Bronchial epithelial cell (primary cell): ENCODE measurements around the gene EFEMP1. TPM values are rescaled to one million over a fixed set of nuclear protein-coding genes. Genes with fewer than 3 reads are reported as not detected.

Source experiments
- DNase-seq: peaks from one replicate; pipeline ENCODE4 v3.0.0-alpha.2; 2010; ENCODE audit warnings: low read depth
- FAIRE-seq: peaks from 2 replicates; lab custom pipeline; 2011; peaks lifted over from hg19 to GRCh38; lab: Jason Lieb, UNC
- H3K27me3 ChIP-seq: 2 replicates; pipeline ENCODE4 v1.5.1; 2011; ENCODE audit warnings: low read length; ENCODE audit not compliant: control insufficient read depth, insufficient read depth
- H3K36me3 ChIP-seq: 2 replicates; pipeline ENCODE4 v1.5.1; 2011; ENCODE audit warnings: low read length; ENCODE audit not compliant: control insufficient read depth, insufficient read depth
- H3K4me3 ChIP-seq: 2 replicates; pipeline ENCODE4 v1.5.1; 2011; ENCODE audit warnings: mild to moderate bottlenecking, low read depth, low read length, control low read depth
- CTCF ChIP-seq: IDR thresholded peaks from 2 replicates; pipeline ENCODE4 v1.5.1; 2011; ENCODE audit warnings: mild to moderate bottlenecking, moderate library complexity, low read length, control low read depth, inconsistent platforms; ENCODE audit not compliant: insufficient read depth, severe bottlenecking
- total RNA-seq: library from RNA; depleted of rRNA; stranded (reverse); fragments of >200 nt; gene quantifications from 2 replicates; pipeline ENCODE4 v1.2.1, GENCODE V29; 2014

EFEMP1 gene
- total RNA-seq, 1 donor from 2014 or later = 113 TPM

GRCh38 chr2:55919574-55919973, 4.0 kb downstream of the EFEMP1 start:
- DNase-seq (no peak), FAIRE-seq (no peak)
- H3K4me3 ChIP-seq = no peak overlapping the region
- no peaks in the 10 kb centered on the region for H3K27me3 ChIP-seq
- no peak for TF ChIP-seq CTCF
- H3K36me3 ChIP-seq = peaks cover 8% of the 10 kb centered on the region

DNA sequence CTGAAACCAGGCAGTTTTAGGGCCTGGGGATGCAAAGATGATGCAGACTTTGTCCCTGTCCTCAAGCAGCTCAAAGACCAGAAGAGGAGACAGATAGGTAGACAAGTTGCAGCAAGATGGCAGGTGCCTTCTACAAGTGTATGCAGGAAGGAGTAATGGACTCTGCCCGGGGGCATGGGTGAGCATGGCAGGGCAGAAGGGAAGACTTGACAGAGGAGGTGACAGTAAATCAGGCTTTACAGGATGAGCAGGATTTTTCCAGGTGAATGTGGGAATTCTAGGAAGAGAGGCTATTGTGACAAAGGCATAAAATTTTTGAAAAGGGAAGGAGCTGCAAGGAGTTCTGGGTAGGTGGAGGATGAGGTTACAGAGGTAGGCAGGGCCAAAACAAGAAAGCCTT, 4.7 kb downstream of the EFEMP1 start:
- H3K36me3 ChIP-seq = peaks cover 8% of the 10 kb centered on the region

GRCh38 chr2:55917713-55918390, 5.7 kb downstream of the EFEMP1 start:
- H3K4me3 ChIP-seq = no peak overlapping the region
- peaks cover 8% of the 10 kb centered on the region for H3K36me3 ChIP-seq
- DNase-seq (no peak), FAIRE-seq (no peak)
- H3K27me3 ChIP-seq = no peaks in the 10 kb centered on the region
- TF ChIP-seq CTCF = no peak

More for the DNA sequence above, 4.7 kb downstream of the EFEMP1 start:
- FAIRE-seq = no peak
- no peak for DNase-seq
- Histone ChIP-seq H3K4me3 (no peak overlapping the region), H3K27me3 (no peaks in the 10 kb centered on the region)
- TF ChIP-seq CTCF = no peak

- Histone ChIP-seq H3K36me3 (peaks cover 8% of the 10 kb centered on the region), H3K27me3 (no peaks in the 10 kb centered on the region), H3K4me3 (no peak overlapping the region)
- no peak for TF ChIP-seq CTCF
- DNase-seq = no peak
- FAIRE-seq = no peak
These were observed 6.5 kb downstream of the EFEMP1 start for GRCh38 chr2:55917117-55917516.

DNA sequence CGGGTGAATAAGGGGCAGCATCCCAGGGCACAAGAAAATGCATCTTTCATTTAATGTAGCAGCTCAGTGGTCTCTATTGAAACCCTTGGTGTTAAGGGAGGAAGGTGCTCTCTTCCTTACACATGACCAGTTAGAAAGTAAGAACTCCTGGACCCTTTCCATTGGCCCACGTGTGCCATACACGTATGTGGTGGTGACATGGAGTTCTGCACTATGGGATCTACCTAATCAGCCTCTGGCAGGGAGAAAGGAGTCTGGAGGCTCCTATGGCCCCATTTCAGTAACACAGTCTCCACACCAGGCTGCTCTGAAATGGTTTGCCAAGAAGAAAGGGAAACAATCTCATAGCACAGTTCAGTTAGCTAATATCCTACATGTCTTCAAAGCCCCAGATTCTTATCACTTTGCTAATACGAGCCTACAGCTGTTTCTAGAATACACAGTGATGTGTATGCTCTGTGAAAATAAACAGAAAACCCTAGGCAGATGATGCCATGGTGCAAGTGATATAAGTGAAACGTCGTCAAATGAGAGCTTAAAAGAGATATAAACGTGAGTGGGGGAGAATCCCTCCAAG, 7.0 kb downstream of the EFEMP1 start:
- Histone ChIP-seq H3K36me3 (peaks cover 7% of the 10 kb centered on the region), H3K27me3 (no peaks in the 10 kb centered on the region), H3K4me3 (no peak overlapping the region)
- no peak for DNase-seq
- no peak for TF ChIP-seq CTCF
- no peak for FAIRE-seq

GRCh38 chr2:55914786-55915185, 8.8 kb downstream of the EFEMP1 start:
- FAIRE-seq = no peak
- H3K4me3 ChIP-seq = no peak overlapping the region
- H3K36me3 ChIP-seq = peaks cover 8% of the 10 kb centered on the region
- DNase-seq = no peak
- no peaks in the 10 kb centered on the region for H3K27me3 ChIP-seq
- no peak for TF ChIP-seq CTCF
